ENCODE results near the gene COLEC11.

The COLEC11 gene

GRCh38 chr2:3626812-3627499 is 32.0 kb downstream of the COLEC11 start:
- Histone ChIP-seq H3K4me1 (ENCODE audit: control insufficient read depth, insufficient read depth, low read length) (no peaks in the 10 kb centered on the region), H3K36me3 (ENCODE audit: control insufficient read depth in 2 of 2, insufficient read depth in 1 of 2, low read length in 2 of 2) (no peaks in the 10 kb centered on the region), H3K9me3 (ENCODE audit: control insufficient read depth, insufficient read depth, low read depth, low read length) (no peaks in the 10 kb centered on the region), H3K4me3 (ENCODE audit: low read depth, low read length) (no peak overlapping the region), H3K27ac (ENCODE audit: extremely low read depth, low read depth, low read length) (no peak overlapping the region)
- TF ChIP-seq ZNF354C (tag by site-specific recombination; IDR thresholded peaks at IDR 0.05; ENCODE audit: borderline replicate concordance, low read depth) (no peak), ZNF600 (tag by site-specific recombination; IDR thresholded peaks at IDR 0.05) (no peak), ZNF341 (tag by site-specific recombination; IDR thresholded peaks at IDR 0.05; ENCODE audit: low read depth) (no peak), ZNF701 (tag by site-specific recombination; IDR thresholded peaks at IDR 0.05) (no peak), BCL6B (tag by site-specific recombination; IDR thresholded peaks at IDR 0.05) (no peak), KLF1 (tag by site-specific recombination; IDR thresholded peaks at IDR 0.05) (no peak), ZNF292 (tag by site-specific recombination; IDR thresholded peaks at IDR 0.05; ENCODE audit: borderline replicate concordance, low read depth) (no peak), ZNF174 (tag by site-specific recombination; IDR thresholded peaks at IDR 0.05) (no peak), ZNF514 (tag by site-specific recombination; IDR thresholded peaks at IDR 0.05) (no peak), ZNF37A (tag by site-specific recombination; IDR thresholded peaks at IDR 0.05) (no peak), GLIS2 (tag by site-specific recombination; IDR thresholded peaks at IDR 0.05) (no peak), GLI4 (tag by site-specific recombination; IDR thresholded peaks at IDR 0.05) (no peak), SP2 (tag by site-specific recombination; IDR thresholded peaks at IDR 0.05) (no peak), ZNF792 (tag by site-specific recombination; IDR thresholded peaks at IDR 0.05) (no peak), ZBTB26 (tag by site-specific recombination; optimal IDR thresholded peaks at IDR 0.05) (no peak), SCRT1 (tag by site-specific recombination; IDR thresholded peaks at IDR 0.05; ENCODE audit: borderline replicate concordance) (no peak), ZNF596 (tag by site-specific recombination; IDR thresholded peaks at IDR 0.05) (no peak)
- ChIA-PET POLR2A (no interaction called here), CTCF (interaction anchor here (0.6 kb wide), 1 partner anchor 297 kb away, joined by 3 read pairs; no protein-coding TSS in a partner anchor)

- POLR2A ChIA-PET: no interaction called here
- TF ChIP-seq KLF10 (tag by site-specific recombination; IDR thresholded peaks at IDR 0.05): no peak
- no peak for TF ChIP-seq ZNF366 (tag by site-specific recombination; conservative IDR thresholded peaks at IDR 0.05)
- TF ChIP-seq ZSCAN5A (tag by site-specific recombination; IDR thresholded peaks at IDR 0.05): no peak
- no peak overlapping the region for H3K27ac ChIP-seq (ENCODE audit: extremely low read depth, low read depth, low read length)
- H3K9me3 ChIP-seq (ENCODE audit: control insufficient read depth, insufficient read depth, low read depth, low read length): no peaks in the 10 kb centered on the region
- H3K4me3 ChIP-seq (ENCODE audit: low read depth, low read length): no peak overlapping the region
- CTCF ChIA-PET: no interaction called here
- no peaks in the 10 kb centered on the region for H3K4me1 ChIP-seq (ENCODE audit: control insufficient read depth, insufficient read depth, low read length)
- H3K36me3 ChIP-seq (ENCODE audit: control insufficient read depth in 2 of 2, insufficient read depth in 1 of 2, low read length in 2 of 2): no peaks in the 10 kb centered on the region
These were observed 32.7 kb downstream of the COLEC11 start for GRCh38 chr2:3627500-3628100.

Measured in HEK293 (cell line).